HG02588 (cell line): ENCODE measurements around the gene NAMPT.

Source experiments
- ATAC-seq: cut with Tn5 transposase; IDR thresholded peaks from one replicate; pipeline ENCODE4 v1.9.1; 2021; ENCODE audit warnings: mild to moderate bottlenecking, moderate library complexity; ENCODE audit not compliant: unreplicated experiment

NAMPT gene

GRCh38 chr7:106277976-106278375 lies 6.8 kb downstream of the NAMPT start:
- no peak for ATAC-seq

- no peak for ATAC-seq
These were observed 8.3 kb downstream of the NAMPT start for GRCh38 chr7:106276513-106276912.

- no peak for ATAC-seq
These were observed 11.6 kb downstream of the NAMPT start for GRCh38 chr7:106273009-106273668.

GRCh38 chr7:106270122-106270977 lies 14.4 kb downstream of the NAMPT start:
- no peak for ATAC-seq

GRCh38 chr7:106269254-106269961 lies 15.4 kb downstream of the NAMPT start:
- ATAC-seq, result no peak

GRCh38 chr7:106265133-106265532 lies 19.6 kb downstream of the NAMPT start:
- no peak for ATAC-seq

GRCh38 chr7:106262221-106262881 lies 22.4 kb downstream of the NAMPT start:
- ATAC-seq, result no peak

GRCh38 chr7:106260136-106260561 lies 24.6 kb downstream of the NAMPT start:
- no peak for ATAC-seq

- ATAC-seq, result no peak
These were observed 26.0 kb downstream of the NAMPT start for GRCh38 chr7:106258789-106259188.

GRCh38 chr7:106257752-106258151 lies 27.0 kb downstream of the NAMPT start:
- no peak for ATAC-seq

- ATAC-seq, result no peak
These were observed 28.6 kb downstream of the NAMPT start for GRCh38 chr7:106256144-106256543.

- ATAC-seq, result no peak
These were observed 29.5 kb downstream of the NAMPT start for GRCh38 chr7:106255246-106255645.

- ATAC-seq, result no peak
These were observed 30.2 kb downstream of the NAMPT start for GRCh38 chr7:106254525-106255116.

GRCh38 chr7:106252568-106252967 lies 32.2 kb downstream of the NAMPT start:
- no peak for ATAC-seq

- ATAC-seq, result no peak
These were observed 35.3 kb downstream of the NAMPT start for GRCh38 chr7:106249488-106249887.

- ATAC-seq, result no peak
These were observed 36.2 kb downstream of the NAMPT start for GRCh38 chr7:106248600-106248999.

GRCh38 chr7:106247841-106248240 lies 36.9 kb downstream of the NAMPT start:
- ATAC-seq, result no peak

- ATAC-seq, result no peak
These were observed 37.7 kb downstream of the NAMPT start for GRCh38 chr7:106246902-106247711.

- ATAC-seq, result no peak
These were observed 40.9 kb downstream of the NAMPT start for GRCh38 chr7:106243893-106244292.

GRCh38 chr7:106239406-106239805 lies 45.4 kb downstream of the NAMPT start:
- ATAC-seq, result no peak
